ENCODE data around the gene TLK2.
A peak's percentile ranks its signal among the peaks of the same experiment; 100 is the strongest.

TLK2 gene

DNA sequence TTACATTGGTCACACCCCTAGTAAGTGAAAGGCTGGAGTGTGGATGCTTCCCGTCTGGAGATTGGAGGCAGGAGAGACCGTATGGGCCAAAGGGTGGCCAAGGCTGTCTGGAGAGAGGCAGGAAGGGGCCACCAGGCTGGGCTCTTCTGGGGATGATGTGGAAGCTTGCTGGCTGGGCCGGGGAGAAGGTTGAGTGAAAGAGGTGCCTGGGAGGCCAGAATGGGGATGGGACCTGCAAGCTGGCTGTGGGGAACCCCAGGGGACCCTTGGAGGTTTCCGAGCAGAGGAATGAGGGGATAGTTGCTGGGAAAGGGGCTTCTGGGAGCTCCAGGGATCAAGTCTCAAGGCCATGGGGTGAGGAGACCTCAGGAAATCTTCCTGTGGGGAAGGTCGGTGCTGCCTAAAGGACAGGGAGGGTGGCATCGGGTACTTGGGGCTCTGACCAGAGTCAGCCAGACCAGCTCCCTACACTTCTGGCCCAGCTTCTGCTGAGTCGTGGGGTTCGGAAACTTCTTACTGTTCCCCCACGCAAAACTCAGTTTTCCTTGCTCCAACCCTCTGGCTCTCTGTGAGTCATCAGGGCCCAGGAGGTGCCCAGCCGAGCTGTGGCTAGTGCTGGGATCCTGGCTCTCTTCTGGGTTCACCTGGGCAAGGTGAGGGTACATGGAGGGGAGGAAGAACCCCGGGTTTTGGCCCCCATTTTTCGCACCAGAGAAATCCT lies 151.9 kb downstream of the TLK2 start:
- DNase-seq = no peak

DNA sequence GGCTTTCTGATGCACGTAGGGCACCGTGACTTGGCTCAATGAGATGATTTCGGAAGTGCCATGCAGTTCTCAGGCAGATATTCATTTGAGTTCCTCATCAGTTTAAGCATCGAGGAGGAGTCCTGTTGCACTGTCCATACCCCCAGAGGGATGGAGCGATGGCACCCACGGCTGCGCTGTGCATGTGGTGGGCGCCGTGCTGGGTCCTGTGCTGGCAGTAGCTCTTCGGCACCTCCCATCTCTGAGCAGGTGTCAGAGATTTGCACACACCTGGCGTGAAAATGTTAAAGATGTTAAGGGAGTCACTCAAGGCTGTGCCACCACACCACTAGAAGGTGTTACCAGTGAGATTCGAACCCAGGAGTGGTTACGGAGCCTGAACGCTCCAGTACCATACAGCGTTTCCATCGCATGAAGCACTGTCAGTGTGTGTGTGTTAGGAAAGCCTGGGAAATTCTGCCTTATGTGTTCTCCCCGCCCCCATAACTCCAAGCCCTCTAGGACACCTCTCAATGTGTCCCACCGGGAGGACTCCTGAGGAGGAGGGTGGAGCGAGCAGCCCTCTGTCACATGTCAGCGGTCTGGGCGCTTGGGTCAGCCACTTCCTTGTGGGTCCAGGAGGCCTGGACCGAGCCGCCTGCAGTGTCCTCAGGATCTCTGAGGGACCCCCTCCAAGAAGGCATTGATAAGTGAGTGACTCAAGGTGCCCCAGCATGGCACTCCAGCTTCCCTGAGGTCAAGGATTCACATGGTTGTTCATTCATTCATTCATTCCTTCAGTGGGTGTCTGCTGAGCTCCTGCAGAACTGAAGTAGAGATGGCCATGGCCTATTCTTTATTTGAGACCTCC lies 152.7 kb downstream of the TLK2 start:
- DNase-seq = no peak

GRCh38 chr17:62631936-62632924 lies 153.6 kb downstream of the TLK2 start:
- DNase-seq = no peak

DNA sequence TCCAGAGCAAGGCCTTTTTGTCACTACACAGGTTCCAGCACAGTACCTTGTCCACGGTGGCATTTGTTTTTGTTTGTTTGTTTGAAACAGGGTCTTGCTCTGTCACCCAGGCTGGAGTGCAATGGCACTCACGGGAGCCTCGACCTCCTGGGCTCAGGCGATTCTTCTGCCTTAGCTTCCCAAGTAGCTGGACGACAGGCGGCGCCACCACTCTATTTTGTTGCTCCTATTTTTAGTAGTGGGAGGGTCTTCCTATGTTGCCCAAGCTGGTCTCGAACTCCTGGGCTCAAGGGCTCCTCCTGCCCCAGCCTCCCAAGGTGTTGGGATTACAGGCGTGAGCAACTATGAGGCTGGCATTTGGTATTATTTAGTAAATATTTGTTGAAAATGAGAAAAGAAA lies 159.2 kb downstream of the TLK2 start:
- no peak for DNase-seq

DNA sequence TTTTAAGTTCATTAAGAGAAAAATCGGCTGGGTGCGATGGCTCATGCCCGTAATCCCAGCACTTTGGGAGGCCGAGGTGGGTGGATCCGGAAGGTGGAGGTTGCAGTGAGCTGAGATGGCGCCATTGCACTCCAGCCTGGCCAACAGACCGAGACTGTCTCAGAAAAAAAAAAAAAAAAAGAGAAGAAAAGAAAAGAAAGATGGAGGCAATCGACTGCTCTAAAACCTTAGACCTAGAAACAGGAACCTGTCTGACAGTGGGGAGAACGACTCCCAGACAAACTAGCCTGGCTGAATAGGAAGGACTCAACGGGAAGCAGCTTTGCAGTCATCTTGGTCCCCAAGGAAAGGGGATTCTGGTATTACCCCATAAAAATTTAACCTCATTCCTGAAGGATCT lies 162.5 kb downstream of the TLK2 start:
- peak; percentile 17 for DNase-seq

GRCh38 chr17:62641951-62642350 lies 163.3 kb downstream of the TLK2 start:
- DNase-seq = no peak

GRCh38 chr17:62643496-62643895 lies 164.9 kb downstream of the TLK2 start:
- DNase-seq = no peak

GRCh38 chr17:62644487-62645173 lies 166.0 kb downstream of the TLK2 start:
- DNase-seq = no peak

GRCh38 chr17:62648251-62648955 lies 169.8 kb downstream of the TLK2 start:
- no peak for DNase-seq

- no peak for DNase-seq
Measured at GRCh38 chr17:62648956-62649294, 170.3 kb downstream of the TLK2 start.

DNA sequence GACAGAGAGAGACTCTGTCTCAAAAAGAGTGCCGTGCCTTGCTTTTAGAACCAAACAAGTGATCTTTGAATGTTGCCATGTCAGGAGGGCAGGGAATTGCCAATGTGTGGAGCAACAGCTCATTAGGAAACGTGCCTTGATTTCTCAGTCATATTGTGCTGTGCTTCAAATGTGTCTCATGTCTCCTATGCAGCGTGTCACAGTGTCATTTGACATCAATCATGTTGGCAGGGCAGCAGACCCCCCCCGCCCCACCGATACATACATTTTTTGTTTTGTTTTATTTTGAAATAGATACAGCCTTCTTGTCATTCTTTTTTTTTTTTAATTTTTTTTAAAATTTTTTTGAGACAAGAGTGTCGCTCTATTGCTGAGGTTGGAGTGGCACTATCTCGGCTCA lies 170.9 kb downstream of the TLK2 start:
- DNase-seq = peak; percentile 19

- no peak for DNase-seq
Measured at GRCh38 chr17:62650587-62650986, 172.0 kb downstream of the TLK2 start.

- DNase-seq = peak; percentile 68
Measured at GRCh38 chr17:62652251-62653001, 173.8 kb downstream of the TLK2 start.

GRCh38 chr17:62653002-62653825 lies 174.6 kb downstream of the TLK2 start:
- DNase-seq = peak; percentile 33

- DNase-seq = no peak
Measured at GRCh38 chr17:62653826-62654761, 175.5 kb downstream of the TLK2 start.

DNA sequence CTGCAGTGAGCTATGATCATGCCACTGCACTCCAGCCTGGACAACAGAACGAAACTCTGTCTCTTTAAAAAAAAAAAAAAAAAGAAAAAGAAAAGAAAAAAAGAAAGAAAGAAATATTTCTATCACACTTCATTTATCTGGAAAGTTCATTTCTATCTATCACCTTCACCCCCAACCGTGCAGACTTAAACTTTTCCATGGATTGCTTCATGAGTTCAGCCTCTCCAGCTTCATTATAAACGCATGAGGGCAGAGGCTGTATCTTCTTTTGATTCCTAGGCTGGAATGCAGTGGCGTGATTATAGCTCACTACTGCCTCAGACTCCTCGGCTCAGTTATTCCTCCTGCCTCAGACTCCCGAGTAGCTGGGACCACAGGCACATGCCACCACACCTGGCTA lies 177.0 kb downstream of the TLK2 start:
- DNase-seq = no peak

GRCh38 chr17:62656446-62656845 lies 177.8 kb downstream of the TLK2 start:
- DNase-seq = no peak

DNA sequence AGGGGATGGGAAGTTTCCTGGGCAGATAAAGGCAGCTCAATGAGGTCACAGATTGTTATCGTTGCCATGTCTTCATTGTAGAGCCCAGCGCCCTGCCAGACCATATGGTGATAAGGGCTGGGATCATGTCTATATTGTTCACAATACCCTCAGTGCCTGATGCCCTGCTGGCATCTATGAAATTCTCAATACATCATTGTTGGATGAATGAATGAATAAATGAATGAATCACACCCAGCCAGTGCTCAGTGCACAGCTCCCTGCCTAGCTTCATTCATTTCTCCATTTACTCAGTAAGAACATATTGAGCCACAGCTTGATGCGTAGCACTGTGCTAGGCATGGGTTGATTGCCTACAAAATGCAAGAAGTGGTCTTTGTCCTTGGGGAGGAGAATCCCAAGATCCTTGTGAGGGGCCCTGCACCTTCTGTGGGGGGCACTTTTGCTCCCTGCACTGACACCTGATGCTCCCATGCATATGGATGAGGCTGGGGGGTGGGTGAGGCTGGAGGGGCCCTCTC lies 178.6 kb downstream of the TLK2 start:
- no peak for DNase-seq

DNA sequence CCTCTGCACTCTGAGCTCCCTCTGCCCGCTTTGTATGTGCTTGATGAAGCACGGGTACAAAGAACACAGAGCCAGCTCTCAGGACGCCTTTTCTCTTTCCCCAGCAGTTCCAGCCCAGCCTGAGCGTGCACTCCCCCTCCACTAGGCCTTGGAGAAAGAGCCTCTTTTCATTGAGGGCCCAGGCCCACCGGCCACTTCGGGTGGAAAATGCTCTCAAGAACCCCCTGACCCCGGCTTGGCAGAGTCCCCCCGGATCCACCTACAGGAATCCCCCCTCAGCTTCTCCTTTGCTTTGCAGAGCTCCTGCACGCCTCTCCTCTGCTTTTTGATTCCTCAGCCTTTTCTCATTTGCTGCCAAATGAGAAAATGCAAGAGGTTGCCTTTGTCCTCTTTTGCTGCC lies 179.1 kb downstream of the TLK2 start:
- no peak for DNase-seq

All from inflammatory macrophage treated with lipopolysaccharide for 4 hours (primary cell).